ENCODE measurements around the gene INPP5A. TPM values are rescaled to one million over a fixed set of nuclear protein-coding genes. Genes with fewer than 3 reads are reported as not detected.
"Not testable (repeated sequence)": the region's sequence is repeated elsewhere in the genome, so short reads cannot be mapped to it uniquely, and the experiment has no call there.

INPP5A gene
- total RNA-seq, 1 donor from 2014 or later: 20.9 TPM

DNA sequence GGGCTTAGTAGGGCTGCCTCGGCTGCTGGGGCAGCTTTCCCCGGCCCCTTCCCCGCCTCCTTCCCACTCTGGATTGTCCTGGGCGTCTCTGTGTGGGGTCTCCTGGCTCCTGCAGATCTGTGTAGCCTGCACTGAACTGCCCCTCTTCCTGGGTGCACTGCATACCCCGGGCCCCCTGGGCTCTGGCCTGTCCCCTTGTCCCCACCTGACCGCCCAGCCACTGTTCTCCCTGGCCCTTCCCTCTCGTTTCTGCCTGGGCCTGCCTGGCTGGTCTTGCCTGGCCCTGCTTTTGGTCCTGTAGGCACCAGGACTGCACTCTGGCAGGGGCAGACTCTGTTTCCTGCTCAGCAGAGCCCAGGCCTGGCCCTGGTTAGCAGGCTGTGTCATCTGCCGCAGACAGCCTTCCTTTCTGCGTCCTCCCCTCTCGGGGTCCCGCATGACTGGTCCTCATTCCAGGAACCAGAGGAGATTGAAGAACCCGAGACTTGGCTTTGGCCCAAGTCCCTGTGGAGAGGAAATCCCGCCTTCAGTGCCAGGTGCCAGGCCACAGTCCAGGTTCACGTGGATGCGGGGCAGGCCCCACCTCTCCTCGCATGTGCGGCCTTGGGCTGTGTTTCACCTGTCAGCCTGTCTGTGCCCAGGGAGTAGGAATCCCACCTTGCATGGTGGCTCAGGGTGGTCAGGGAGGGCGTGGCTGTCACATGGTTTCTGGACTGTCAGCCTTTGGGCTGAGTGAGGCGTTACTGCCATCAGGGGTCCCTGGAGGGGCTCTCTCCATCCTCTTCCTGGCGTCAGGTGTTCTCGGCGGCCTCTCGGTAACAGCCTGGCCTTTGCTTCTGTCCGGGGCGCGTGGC, 9.2 kb downstream of the INPP5A start:
- DNase-seq (ENCODE audit: low read depth in 2 of 2): peak in 1 of 2 donors; percentile 23

DNA sequence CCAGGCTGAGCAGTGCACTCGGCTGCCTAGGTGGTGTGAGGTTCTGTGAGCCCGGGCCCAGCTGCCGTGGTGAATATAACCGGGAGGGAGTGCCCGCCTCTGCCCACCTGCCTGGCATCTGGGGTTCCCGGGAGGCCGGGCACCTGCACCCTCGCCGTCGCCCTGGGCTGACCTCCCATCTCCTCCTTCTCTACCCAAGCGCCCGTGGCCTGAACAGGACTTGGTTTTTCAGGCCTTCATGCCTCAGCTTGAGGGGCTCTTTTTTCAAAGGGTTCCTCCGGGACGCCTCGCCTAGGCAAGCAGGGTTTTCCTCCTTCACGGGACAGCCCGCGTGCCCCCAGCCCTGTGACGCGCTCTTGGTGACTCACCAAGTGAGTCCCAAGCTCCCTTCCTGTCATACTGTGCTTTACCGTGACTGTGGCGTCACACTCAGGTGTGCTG, 9.9 kb downstream of the INPP5A start:
- DNase-seq (ENCODE audit: low read depth in 2 of 2): no peak

DNA sequence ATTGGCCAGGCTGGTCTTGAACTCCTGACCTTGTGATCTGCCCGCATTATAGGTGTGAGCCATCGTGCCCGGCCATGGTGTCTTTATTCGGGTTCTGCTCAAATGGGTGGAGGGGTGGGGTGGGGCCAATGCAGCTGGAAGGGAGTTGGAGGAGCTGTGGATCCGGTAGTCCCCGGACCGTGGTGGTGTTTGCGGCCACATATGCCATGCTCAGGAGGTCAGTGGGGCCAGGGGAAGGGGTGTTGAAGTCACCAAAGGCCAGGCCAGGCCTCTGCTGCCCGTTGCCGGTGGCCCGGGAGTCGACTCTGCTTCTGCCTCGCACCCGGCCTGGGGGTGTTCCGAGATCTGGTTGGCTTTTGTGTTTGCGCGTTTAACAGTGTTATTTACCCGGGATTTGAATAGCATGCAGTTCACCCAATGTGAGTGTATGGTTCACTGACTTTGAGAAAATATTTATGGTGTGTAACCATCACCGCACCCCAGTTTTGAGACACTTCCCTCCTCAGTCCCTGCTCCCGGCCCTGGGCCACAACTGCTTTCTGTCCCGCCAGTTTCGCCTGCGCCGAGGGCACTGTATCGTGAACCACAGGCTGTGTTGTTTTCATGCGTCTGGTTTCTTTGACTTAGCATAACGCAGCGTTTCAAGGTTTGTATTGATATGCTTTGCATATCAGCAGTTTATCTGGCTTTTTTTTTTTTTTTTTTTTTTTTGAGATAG, 10.7 kb downstream of the INPP5A start:
- no peak for DNase-seq (ENCODE audit: low read depth in 2 of 2)

DNA sequence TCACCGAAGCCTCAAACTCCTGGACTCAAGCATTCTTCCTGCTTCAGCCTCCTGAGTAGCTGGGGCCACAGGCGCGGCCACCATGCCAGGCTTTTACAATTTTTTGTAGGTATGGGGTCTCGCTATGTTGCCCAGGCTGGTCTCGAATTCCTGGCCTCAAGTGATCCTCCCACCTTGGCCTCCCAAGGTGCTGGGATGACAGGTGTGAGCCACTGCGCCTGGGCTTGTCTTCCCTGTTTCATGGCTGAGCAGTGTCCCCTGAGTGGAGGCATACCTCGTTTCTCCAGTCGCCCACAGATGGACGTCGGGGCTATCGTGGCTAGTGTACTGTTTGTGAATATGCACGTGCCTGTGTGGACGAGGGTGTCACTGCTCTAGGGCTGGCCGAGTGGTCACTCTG, 11.3 kb downstream of the INPP5A start:
- DNase-seq (ENCODE audit: low read depth in 2 of 2): no peak

DNA sequence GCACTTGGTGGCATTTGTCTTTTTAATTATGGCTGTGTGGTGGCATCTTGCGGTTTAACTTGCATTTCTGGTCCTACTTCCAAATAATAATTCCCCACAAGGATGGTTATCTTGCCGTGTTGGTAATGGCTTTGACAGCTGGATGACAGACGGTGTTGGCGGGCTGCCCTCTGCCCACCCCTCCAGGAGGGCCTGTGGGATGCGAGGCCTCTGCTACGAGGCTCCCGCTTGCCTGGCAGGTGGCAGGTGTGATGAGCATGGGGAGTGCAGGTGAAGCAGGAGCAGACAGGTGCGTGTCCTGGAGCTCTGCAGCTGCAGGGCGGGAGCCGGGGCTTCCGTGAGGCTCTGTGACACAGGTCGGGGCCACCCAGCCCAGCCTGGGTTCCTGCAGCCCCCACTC, 11.8 kb downstream of the INPP5A start:
- no peak for DNase-seq (ENCODE audit: low read depth in 2 of 2)

DNA sequence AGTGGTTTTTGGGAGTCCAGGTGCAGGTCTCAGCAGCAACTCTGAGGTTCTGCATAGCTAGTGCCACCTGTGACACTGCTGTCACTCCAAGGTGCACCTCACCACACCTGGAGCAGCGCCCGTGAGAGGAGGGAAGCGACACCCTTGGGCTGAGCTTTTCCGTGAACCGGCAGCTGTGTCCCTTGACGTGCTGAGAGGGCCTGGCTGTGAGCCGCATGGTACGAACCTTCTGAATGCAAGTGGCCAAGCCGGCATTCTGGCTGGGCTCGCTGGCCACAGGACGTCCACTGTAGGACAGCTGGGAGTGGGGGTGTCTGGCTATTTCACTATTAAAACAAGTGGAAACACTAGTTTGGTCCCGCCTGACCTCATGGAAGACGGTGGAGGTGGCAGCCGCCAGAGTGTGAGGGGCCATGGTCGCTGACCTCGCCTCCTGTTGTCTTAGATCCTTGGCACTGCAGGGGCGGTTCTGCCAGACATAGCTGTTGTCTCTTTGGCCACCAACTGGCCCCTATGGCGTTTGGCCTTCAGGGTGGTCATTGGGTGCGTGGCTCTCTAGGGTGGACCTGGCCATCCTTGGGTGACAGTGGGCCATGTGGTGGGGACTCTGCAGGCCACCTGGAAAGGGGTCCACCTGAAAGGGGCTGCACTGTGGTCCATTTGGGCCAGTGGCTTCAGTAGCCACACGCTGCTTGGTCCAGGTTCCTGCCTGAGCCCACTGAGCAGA, 12.9 kb downstream of the INPP5A start:
- DNase-seq (ENCODE audit: low read depth in 2 of 2): no peak

DNA sequence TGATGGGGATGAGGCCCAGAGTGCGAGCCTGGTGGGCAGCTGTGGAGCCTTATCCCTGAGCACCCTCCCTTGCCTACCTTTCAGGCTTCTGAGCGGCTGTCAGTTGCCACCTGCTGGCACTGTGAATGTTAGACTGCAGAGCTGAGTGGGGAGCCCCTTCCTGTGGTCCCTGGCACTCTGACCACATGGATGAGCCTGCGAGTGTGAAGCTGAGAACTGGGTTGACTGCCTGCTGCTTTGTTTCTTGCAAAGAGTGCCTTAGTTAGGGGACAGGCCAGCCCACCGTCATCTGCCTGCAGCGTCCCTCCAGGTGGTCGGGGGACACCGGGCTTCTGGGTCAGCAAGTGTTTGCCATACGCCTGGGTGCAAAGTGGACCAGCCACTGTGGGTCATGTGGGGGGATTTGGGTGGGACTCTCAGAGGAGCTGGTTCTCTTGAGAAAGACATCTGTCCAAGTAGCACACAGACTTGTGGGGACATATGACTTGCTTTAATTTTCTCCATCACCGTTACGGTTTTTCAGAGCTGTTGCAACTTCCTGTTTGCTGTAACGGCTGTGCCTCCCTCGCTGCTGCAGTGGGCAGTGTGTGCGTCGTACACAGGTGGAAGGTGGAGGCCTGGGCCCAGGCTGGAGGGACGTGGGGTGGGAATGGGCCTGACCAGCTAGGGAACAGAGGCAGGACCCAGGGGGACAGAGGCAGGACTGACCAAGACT, 13.7 kb downstream of the INPP5A start:
- no peak for DNase-seq (ENCODE audit: low read depth in 2 of 2)

DNA sequence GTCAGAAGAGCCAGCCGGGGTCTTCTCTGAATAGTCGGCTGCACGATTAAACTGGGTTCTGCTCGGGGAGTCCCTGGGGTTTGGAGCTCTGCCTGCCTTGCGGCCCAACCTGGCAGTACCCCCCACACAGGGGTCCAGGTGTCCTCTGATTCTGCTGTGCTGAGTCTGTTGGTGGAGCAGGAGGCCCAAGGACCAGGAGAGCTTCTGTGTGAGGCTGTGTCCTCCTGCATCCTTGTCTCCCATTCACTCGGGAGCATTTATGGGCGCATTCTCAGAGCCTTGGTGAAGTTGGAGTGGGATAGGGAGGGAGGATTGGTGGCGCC, 14.2 kb downstream of the INPP5A start:
- DNase-seq (ENCODE audit: low read depth in 2 of 2): no peak

DNA sequence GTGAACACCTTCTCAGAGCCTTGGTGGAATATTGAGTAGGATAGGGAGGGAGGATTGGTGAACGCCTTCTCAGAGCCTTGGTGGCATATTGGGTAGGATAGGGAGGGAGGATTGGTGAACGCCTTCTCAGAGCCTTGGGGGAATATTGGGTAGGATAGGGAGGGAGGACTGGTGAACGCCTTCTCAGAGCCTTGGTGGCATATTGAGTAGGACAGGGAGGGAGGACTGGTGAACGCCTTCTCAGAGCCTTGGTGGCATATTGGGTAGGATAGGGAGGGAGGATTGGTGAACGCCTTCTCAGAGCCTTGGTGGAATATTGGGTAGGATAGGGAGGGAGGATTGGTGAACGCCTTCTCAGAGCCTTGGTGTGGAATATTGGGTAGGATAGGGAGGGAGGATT, 15.0 kb downstream of the INPP5A start:
- DNase-seq (ENCODE audit: low read depth in 2 of 2): not testable (repeated sequence)

DNA sequence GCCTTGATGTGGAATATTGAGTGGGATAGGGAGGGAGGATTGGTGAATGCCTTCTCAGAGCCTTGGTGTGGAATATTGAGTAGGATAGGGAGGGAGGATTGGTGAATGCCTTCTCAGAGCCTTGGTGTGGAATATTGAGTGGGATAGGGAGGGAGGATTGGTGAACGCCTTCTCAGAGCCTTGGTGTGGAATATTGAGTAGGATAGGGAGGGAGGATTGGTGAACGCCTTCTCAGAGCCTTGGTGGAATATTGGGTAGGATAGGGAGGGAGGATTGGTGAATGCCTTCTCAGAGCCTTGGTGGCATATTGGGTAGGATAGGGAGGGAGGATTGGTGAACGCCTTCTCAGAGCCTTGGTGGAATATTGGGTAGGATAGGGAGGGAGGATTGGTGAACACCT, 16.0 kb downstream of the INPP5A start:
- not testable (repeated sequence) for DNase-seq (ENCODE audit: low read depth in 2 of 2)

DNA sequence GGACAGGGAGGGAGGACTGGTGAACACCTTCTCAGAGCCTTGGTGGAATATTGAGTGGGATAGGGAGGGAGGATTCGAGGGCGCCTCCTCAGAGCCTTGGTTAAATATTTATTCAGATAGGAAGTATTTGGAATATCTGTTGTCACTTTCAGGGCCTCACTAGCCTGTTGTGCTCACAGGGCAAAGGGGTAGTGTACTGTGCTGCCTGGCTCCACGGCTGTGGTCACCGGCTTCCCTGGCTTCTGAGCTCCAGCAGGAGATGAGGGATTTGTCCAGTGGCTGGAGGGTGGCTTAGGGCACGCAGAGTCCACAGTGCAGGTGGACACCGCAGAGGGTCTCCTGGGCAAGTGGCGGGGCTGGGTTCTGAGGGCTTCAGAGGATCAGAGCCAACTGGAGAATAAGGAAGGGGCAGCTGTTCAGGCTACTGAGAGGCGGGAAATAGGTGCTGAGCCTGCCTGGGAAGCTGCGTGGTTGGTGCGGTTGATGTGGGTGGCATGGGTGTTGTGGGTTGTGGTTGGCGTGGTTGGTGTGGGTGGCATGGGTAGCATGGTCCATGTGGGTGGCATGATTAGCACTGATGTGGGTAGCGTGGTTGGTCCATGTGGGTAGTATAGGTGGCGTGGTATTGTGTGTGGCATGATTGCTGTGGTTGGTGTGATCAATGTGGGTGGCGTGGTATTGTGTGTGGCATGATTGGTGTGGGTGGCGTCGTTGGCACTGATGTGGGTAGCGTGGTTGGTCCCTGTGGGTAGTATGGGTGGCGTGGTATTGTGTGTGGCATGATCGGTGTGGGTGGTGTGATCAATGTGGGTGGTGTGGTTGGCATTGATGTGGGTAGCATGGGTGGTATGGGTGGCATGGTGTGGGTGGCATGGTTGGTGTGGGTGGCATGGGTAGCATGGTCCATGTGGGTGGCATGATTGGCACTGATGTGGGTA, 16.7 kb downstream of the INPP5A start:
- DNase-seq (ENCODE audit: low read depth in 2 of 2): no peak

DNA sequence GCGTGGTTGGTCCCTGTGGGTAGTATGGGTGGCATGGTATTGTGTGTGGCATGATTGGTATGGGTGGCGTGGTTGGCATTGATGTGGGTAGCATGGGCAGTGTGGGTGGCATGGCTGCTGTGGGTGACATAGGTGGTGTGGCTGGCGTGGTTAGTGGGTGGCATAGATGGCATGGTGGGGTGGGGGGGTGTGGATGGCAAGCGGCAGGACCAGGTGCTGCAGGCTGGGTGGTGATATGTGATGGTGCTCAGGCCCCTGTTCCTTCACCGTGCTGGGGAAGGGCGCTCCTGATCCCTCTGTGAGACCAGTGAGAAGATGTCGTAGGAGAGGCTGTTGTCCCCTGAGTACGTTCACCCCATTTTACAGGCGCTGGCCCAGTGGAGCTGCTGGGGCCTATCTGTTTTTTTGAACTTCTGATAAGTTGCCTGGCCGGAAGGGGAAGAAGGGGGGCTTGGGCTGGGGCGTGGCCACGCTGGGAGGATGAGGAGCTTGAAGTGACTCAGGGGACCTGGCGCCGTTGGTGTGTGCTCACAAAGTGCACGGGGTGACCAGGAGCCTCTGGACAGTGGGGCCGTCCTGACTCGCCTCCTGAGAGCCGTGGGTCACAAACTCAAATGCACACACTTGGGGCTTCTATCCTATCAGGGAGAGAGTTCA, 17.5 kb downstream of the INPP5A start:
- no peak for DNase-seq (ENCODE audit: low read depth in 2 of 2)

DNA sequence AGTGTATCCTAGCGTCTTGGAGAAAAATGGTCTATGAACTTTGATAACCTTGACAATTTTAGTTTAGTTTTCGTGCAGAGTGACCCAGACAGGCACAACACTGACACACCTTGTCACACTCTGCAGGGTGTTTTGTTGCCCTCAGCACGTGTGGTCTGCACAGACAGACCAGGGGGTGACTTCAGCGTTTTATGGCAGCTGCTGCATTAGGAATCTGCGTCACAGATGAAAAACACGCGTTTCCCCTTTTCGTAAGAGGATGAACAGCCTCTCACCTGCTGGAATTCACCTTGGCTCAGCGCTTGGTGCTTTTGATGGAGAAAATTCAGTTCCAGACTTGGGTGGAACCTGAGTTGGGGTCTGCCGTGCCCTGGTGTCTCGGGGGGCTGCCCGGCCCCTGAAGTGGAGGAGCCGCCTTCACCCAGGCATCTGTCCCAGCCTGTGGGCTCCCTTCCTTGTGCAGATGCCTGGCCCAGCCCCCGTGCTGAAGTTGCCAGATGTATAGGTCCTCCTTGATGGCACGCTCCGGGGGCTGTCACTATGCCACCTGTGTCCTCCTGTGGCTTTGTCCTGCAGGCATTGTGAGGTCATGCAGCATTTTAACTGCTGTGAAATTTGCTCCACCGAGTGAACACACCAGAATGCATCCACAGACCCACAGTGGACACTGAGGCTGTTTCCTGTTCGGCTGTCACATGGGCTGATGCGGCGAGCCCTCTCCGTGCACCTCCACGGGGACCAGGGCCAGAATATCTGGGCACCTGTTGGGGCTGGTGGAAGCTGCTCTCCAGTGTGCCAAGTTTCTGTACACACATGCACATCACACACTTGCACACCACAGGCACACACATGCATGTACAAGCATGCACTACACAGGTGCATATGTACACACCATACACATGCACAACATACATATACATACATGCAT, 18.3 kb downstream of the INPP5A start:
- DNase-seq (ENCODE audit: low read depth in 2 of 2): no peak

DNA sequence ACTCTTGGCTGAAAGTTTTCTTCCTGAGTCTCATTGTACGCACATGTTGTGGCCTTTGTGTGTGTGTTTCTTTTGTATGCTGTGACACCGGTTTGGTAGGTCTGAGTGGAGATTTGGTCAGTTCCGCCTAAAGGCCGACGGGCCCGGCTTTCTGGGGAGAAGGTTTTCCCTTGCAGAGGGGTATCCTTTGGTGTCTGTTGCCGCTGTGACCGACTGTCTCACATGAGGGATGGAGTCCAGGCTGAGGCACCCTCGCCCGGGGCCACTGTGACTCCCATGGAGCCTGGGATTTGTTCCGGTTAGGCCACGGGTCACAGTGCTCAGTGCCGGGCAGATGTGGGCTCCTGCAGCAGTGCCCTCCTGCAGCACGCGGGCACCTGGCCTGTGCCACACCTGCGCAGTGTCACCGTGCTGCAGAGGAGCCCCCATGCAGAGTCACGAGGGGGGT, 19.4 kb downstream of the INPP5A start:
- DNase-seq (ENCODE audit: low read depth in 2 of 2): no peak

DNA sequence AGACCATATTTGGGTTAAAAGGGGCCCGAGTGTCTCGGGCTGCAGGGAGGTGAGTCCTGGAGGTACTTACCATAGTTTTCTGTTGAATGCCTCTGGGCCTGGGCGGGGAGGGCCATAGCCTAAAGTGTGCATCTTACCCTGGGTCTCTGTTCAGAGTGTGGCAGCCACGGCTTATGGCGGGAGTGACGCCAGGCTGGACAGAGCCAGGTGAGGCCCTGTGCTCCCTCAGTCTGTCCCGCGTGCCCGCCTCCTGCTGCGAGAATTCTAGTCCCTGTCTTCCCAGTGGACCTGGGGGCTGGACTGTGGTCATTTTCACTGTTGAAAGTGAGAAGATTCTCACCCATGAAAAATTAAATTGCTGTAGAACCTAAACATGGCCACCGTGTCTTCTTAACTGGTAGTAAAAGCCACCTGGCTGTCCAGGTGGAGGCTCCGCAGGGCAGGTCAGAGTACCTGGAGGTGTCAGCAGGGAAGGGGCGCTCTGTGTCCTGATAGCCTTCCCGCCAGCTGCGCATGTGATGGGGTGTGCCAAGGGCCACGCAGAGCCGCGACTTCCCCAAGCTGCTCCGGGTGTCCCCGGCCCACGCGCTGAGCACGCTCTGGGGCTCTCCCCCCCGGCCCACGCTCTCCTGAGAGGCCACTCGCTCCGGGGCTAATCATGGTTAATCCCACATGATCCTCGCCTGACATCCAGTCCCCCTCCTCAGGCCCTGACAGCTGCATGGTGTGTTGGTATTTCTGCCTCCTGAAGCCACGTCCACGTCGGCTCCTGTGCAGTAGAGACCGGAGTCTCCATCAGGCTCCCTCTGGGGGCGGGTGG, 20.3 kb downstream of the INPP5A start:
- no peak for DNase-seq (ENCODE audit: low read depth in 2 of 2)

DNA sequence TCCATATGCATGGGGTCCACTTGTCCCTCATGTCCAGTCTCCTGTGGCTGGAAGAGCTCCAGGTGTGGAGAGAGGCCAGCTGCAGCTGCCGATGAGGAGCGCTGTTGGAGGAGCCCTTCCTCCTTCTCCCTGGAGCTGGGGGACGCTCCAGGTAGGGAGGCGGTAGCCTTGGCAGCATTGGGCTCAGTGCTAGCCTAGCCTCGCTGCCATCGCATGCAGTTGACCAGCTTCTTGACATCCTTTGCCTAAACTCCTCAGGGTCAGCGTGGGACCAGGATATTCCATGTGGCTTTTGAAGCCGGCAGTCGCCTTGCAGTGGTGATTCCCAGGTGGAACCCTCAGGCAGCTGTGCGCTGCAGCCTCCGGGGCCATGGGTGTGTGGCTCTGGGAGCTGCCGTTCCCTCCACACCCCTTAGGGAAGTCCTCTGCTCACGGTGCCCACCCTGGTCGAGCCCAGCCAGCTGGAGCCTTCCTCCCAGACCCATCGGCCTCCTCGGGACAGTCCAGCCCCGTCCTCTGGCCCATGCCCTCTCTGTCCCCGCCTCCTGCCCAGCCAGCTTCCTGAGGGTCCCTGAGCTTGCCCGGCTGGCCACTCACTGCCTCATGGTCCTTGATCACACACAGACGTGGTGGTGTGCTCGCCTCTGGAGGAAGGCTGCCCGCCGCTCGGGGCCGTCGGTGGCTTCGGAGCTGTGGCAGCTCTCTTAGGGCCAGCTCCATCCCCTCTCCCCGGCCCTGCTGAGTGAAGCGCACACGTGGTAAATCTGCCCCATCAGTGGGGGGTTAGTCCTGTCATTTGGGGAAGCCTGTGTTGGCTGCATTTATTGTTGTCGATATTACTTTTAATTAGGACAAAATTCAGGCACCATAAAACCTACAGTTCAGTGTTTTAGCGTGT, 21.2 kb downstream of the INPP5A start:
- no peak for DNase-seq (ENCODE audit: low read depth in 2 of 2)

DNA sequence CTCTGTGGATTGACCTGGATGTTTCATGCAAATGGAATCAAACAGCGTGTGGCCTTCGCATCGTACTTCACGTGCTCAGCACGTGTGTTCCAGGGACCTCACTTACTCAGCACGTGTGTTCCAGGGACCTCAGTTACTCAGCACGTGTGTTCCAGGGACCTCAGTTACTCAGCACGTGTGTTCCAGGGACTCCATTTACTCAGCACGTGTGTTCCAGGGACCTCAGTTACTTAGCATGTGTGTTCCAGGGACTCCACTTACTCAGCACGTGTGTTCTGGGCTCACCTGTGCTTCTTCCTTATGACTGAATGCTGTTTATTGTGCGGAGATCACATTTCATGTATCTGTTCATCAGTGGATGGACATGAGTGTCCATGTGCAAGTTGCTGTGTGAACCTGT, 22.0 kb downstream of the INPP5A start:
- no peak for DNase-seq (ENCODE audit: low read depth in 2 of 2)
